ENCODE measurements around the gene KLC1.
"Not testable (repeated sequence)": the region's sequence is repeated elsewhere in the genome, so short reads cannot be mapped to it uniquely, and the experiment has no call there.

The KLC1 gene

GRCh38 chr14:103628684-103629502 is at the start of gene KLC1:
Gene KLC1, plus strand, starts transcription at chr14:103629211. Its CDS starts 25,354 bp downstream, at chr14:103654565.
- no peak for DNase-seq

- no peak for DNase-seq
Observed at GRCh38 chr14:103581206-103581605, 47.8 kb upstream of the KLC1 start.

- no peak for DNase-seq
Observed at GRCh38 chr14:103581954-103582703, 46.9 kb upstream of the KLC1 start.

GRCh38 chr14:103584326-103584915 is 44.6 kb upstream of the KLC1 start:
- DNase-seq = no peak

GRCh38 chr14:103593577-103593976 is 35.4 kb upstream of the KLC1 start:
- DNase-seq = no peak

- DNase-seq = no peak
Observed at GRCh38 chr14:103594265-103594664, 34.7 kb upstream of the KLC1 start.

GRCh38 chr14:103597623-103598377 is 31.2 kb upstream of the KLC1 start:
- DNase-seq = no peak

- DNase-seq = no peak
Observed at GRCh38 chr14:103600503-103600902, 28.5 kb upstream of the KLC1 start.

GRCh38 chr14:103604620-103605019 is 24.4 kb upstream of the KLC1 start:
- no peak for DNase-seq

- peak; percentile 81 for DNase-seq
Observed at GRCh38 chr14:103606963-103607668, 21.9 kb upstream of the KLC1 start.

- no peak for DNase-seq
Observed at GRCh38 chr14:103607822-103608221, 21.2 kb upstream of the KLC1 start.

GRCh38 chr14:103609081-103609480 is 19.9 kb upstream of the KLC1 start:
- DNase-seq = not testable (repeated sequence)

- DNase-seq = no peak
Observed at GRCh38 chr14:103611215-103611614, 17.8 kb upstream of the KLC1 start.

GRCh38 chr14:103613517-103613916 is 15.5 kb upstream of the KLC1 start:
- no peak for DNase-seq

GRCh38 chr14:103616635-103617300 is 12.2 kb upstream of the KLC1 start:
- DNase-seq = no peak

- no peak for DNase-seq
Observed at GRCh38 chr14:103619057-103619456, 10.0 kb upstream of the KLC1 start.

GRCh38 chr14:103621860-103622259 is 7.2 kb upstream of the KLC1 start:
- DNase-seq = no peak

GRCh38 chr14:103623308-103623707 is 5.7 kb upstream of the KLC1 start:
- no peak for DNase-seq

- no peak for DNase-seq
Observed at GRCh38 chr14:103623883-103624482, 5.0 kb upstream of the KLC1 start.

GRCh38 chr14:103624860-103625259 is 4.2 kb upstream of the KLC1 start:
- no peak for DNase-seq

GRCh38 chr14:103625356-103626095 is 3.5 kb upstream of the KLC1 start:
- no peak for DNase-seq

All from NCI-H748 treated with DMSO at 0.1 percent for 48 hours (cell line).